HG02571 (cell line): ENCODE measurements around the gene CROCC.
"Not testable (repeated sequence)": the region's sequence is repeated elsewhere in the genome, so short reads cannot be mapped to it uniquely, and the experiment has no call there.

Source experiments
- ATAC-seq: cut with Tn5 transposase; IDR thresholded peaks from one replicate; pipeline ENCODE4 v1.9.1; 2021; ENCODE audit warnings: mild to moderate bottlenecking, moderate library complexity; ENCODE audit not compliant: unreplicated experiment

Gene CROCC

DNA sequence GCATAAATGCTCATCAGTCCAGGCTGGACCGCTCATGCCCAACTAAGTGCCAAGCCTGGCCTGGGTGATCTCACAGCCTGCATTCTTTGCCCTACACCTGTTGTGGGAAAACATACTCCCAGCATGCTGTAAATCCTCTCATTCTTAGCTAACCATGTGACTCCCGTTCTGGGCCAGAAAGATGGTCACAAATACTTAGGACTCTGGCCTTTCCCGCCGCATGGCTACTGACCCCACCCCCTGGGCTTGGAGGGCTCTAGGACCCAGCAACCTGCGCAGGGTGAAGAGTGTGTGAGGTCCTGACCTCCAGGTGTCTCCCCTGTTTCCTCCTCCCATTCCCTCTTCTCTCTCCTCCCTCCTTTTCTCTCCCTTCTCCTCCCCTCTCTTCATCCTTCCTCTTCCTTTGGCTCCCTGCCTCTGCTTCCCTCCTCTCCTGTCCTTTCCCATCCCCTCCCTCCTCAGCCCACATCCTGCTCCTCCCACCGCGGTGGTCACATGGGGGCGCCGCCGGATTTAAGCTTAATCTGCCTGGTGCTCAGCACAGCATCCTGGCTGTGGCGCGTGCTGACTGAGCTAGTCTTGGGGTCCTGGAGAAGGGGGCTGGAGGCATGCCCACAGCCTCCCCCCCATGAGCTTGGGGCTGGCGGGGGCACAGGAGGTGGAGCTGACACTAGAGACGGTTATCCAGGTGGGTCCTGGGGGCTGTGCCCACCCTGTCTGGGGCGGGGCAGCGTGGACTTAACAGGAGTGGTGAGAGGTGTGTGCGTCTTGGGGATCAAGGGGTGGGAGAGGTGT is at the start of gene CROCC:
CROCC (plus strand) TSS at position 541 of the 795 bp plus-strand sequence; CDS start at position 629, 88 bp downstream.
- no peak for ATAC-seq

DNA sequence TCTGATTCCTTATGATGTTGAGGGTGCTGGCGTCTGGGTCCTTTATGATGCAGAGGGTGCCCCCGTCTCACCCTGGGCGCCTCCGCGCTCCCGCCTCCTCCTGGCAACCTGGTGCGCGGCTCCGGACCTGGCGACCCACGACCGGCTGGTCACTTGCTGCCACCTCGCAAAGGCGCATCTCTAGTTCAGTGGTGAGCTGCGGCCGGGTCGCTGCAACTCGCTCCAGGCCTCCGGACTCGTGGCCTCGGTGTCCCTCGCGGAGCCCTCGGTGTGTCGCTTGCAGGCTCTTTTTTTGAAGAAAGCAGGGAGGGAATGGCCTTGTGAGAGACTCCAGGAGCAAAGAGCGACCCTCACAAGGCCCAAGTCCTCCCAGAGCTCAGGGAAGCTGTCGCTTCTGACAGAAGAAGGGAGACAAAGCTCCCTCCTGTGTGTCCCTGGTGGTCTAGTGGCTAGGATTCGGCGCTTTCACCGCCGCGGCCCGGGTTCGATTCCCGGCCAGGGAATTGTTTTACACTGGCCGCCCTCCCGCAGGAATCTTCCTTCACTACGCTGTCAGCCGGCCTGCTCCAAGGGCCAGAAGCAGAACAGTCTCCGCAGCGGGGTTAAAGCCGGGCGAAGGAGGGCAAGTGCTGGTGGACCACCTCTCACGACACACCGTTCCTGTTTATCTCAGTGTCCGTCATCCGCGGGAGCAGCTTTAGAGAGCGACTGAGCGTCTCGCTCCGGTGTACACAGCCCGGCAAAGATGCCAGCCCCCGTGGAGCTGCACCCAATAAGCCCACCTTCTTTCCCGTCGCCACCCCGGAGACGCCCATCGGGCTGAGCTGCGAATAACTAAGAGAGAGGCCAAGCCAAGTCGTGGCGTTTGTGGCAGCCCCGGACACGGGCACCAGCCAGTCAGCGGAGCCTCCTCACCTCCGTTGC is 49.3 kb upstream of the CROCC start:
- ATAC-seq: not testable (repeated sequence)

DNA sequence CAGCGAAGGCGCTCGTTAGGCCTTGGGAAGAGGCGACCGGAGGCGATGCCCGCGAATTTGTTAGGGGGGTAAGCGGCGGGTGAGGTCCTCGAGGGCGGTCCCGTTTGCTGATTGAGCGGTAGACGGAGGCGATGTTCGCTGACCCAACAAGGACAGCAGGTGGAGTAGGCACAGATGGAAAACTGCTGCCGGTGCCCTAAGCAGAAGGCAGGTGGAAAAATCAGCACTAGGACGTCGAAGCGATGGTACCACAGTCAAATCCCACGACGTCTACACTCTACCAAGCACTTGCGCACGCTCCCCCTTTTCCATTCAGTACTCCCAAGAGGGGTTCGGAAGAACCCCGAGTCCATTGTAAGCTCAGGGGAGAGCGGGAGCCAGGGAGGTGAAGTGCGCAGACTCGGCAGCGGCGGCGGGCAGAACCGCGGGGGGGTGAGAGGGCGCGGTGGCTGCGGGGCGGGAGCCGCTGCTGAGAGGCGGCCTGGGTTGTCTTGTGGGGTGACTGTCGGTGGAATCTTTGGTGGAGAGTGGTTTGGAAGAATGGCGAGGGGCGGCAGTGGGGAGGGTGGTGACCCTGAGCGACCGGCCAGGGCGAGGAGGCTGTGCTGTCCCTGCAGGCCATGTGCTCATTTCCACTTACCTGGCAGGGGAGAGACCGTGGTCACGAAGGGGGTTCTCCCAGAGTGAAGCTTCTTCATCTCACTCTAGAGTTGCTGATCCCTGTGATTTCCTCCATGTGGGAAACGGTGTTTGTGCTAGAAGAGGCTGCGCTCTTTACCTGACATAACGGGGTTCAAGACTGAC is 48.5 kb upstream of the CROCC start:
- ATAC-seq: not testable (repeated sequence)

DNA sequence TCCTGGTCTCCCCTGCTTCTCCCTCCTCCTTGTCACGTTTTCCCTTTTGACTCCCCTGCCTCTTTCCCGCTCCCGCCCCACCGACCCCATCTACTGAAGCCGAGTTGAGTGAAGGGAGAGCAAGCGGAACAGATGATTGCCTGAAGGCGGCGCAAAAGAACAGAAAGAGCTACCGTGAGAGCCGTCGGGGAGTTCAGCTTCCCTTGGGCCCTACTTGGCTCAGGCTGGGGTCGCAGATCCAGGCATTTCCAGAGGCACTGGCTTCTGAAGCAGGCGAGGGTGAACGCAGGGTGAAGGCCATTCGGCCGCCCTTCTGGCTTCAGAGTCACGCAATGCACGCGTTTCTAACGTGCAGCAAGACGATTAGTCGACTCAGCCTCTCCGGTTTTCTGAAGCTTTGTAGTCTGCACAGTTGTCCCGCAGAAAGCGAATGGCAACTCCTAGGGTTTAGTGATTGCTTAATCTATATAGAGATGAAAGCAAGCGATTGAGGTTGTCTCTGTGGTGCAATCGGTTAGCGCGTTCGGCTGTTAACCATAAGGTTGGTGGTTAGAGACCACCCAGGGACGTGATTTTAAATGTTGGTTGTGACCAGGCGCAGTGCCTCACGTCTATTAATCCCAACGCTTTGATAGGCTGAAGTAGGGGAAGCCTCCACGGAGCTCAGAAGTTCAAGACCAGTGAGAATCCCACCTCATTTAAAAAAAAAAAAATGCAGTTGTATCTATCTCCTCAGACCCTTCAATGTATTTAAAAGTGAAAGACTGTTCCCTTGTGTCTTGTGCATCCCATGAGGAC is 46.6 kb upstream of the CROCC start:
- not testable (repeated sequence) for ATAC-seq

GRCh38 chr1:16881742-16882141 is 40.0 kb upstream of the CROCC start:
- not testable (repeated sequence) for ATAC-seq

DNA sequence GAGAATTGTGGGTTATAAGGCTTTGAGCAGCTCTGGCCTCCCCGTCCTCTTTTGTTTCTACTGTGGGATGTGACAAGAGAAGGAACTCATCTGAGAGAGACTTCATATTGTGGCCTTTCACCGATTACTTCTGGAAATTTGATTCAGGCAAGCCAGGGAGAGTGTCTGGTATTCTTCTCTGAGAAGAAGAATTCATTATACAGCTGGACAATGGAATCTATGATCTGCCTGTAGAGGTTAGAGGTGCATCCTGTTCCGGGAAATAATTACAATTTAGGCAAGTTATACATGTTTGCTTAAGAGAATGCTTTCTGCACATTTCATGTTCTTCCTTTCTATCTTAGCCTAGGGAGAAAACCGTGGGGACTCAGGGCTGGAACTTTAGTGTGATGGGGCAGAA is 38.7 kb upstream of the CROCC start:
- no peak for ATAC-seq

DNA sequence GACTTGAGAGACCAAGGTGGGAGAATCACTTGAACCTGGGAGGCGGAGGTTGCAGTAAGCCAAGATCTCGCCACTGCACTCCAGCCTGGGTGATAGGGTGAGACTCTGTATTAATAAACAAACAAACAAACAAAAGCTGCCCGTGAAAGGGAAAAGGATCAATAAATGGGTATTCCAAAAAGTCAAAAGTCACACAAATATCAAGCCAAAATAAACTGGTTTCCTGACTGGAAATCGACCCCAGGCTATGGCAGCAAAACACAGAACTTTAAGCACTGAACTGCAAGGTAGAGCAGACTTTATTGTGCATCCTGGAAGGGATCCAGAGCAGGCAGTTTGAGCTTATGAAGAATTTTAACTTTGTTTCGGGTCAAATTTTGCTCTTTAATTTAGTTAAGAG is 37.2 kb upstream of the CROCC start:
- not testable (repeated sequence) for ATAC-seq

DNA sequence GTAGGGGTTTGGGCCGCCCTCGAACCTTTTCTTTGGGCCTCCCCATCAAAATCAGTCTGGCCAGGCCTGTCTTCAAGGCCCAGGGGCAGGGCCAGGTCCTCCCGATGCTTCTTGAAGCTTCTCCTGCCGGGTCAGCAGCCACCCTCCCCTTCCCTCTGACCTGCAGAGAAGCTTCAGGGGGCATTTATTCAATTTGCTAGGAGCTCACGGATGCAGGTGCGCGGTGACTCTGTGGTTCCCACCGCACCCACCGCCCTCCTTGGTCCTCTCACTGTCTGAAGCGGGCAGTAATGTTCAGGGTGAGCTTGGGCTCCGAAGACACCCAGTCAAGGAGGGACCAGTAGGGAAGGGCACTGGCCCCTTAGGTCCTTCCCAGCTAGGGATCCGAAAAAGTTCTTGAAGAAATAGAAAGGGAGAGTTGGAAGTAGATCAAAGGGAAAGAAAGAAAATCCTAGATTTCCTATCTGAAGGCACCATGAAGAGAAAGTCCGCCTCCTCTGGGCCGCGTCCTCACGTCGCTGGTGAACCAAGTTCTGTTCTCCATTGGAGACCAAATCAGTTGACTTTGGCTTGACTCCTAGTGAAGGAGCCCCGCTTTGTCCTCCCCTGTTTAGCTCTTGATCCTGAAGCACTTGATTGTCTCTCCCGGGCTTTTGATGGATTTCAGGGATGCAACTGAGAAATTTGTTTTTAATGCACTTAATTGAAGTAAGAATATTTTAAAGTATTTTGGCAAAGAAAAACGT is 34.7 kb upstream of the CROCC start:
- no peak for ATAC-seq

- no peak for ATAC-seq
Observed at GRCh38 chr1:16888860-16889816, 32.6 kb upstream of the CROCC start.

DNA sequence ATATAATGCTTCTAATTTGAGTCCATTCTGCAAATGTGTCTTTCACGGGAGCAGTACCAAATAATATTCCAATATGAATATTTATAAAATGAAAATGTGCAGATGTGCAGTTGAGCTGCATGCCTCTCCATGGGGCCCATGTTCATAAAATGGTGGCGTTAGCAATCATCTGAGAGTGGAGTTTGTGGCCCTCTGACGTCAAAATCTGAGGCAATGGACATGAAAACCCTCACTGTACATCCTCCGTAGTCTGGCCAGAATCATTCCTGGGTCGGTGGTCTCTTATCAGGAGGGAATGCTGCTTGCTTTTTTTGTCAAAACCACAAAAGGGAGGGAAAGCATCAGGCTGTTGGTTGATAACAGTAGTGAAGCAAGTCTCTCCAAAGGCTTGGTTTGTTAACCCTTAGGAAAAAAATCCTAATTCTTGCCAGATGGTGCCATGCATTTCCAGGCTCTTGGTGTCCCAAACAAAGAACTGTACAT is 31.2 kb upstream of the CROCC start:
- ATAC-seq: not testable (repeated sequence)

GRCh38 chr1:16891057-16891456 is 30.7 kb upstream of the CROCC start:
- not testable (repeated sequence) for ATAC-seq

DNA sequence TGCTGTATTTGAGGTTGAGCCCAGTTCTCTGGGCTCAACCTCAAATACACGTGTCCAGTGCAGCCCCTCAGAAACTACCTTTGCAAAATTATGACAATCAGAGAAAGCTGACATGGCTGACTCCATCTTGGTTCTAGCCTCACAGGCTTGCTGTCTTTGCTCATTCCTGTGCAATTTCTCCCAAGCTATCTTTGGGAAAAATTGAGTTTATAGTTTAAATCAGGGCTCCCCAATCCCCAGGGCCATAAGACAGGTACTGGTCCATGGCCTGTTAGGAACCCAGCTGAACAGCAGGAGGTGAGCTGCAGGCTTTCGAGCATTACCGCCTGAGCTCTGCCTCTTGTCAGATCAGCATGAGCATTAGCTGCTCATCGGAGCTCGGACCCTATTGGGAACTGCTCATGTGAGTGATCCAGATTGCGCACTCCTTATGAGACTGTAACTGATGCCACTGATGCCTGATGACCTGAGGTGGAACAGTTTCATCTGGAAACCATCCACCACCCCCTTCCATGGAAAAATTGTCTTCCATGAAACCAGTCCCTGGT is 28.7 kb upstream of the CROCC start:
- ATAC-seq: not testable (repeated sequence)

DNA sequence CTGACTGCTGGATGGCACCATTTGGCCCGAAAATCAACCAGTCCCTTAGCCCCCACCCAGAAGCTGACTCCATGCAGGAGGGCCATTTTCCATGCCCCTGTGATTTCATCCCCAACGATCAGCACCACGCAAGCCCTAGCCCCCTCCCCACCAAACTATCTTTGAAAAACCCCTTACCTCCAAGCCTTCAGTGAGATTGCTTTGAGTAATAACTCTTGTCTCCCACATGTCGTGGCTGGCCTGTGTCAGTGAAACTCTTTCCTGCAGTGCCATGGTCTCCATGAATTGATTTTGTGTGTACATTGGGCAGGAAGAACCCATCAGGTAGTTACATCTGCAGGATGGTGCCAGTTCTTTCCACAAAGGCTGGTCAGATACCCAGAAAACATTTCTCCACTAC is 27.9 kb upstream of the CROCC start:
- ATAC-seq: not testable (repeated sequence)

DNA sequence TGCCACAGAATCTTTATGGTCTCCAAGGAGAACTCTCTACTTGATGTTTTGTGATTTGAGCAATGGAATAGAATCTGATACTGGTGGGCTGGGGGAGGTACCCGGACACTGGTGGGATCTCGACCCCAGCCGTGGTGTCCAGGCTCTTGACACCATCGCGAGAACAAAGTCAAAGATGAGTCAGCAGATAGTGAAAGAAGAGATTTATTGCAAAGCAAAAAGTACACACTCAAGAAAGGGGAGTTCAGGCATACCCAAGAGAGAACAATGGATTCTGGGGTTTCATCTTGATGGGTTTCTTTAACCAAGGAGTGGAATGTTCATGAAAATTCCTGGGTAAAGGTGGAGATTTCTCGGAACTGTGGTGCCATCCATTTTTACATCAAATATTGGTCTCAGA is 27.4 kb upstream of the CROCC start:
- ATAC-seq: not testable (repeated sequence)

DNA sequence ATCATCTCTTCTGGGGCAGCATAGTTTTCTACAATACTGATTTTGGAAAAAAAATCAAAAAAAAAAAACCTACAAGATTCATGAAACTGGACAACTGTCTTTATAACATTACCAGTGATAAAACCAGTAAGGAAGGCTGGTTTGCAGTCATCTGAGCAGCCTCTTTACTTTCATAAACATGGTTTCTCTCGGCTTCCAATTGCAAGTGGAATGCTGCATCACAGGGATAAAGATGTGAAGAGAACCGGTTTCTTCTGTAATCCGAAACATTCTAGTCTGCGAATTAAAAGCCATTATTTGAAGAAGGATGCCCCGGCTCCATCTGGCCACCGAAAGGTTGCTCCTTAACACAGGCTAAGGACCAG is 26.5 kb upstream of the CROCC start:
- not testable (repeated sequence) for ATAC-seq

GRCh38 chr1:16895598-16896315 is 26.0 kb upstream of the CROCC start, which contains the start of gene RNU1-2:
RNU1-2 (plus strand) TSS chr1:16895980.
- peak; percentile 97 for ATAC-seq
